ENCODE results near the gene TRIM61.
A peak's percentile ranks its signal among the peaks of the same experiment; 100 is the strongest.

Gene TRIM61

DNA sequence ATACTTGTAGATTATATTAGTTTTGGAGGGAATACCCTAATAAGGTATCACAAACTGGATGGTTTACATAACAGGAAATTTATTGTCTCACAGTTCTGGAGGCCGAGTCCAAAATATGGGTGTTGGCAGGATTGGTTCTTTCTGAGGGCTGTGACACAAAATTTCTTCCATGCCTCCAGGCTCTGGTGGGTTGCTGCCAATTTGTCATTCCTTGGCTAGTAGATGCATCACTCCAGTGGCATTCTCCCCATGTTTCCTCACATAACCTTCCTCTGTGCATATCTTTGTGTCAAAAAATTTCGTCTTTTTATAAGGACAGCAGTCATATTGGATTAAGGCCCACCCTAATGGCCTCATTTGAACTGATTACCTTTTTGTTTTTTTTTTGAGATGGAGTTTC lies 51.2 kb downstream of the TRIM61 start:
- DNase-seq (ENCODE audit: low read depth): peak; percentile 37
- TF ChIP-seq, protein P1, sequence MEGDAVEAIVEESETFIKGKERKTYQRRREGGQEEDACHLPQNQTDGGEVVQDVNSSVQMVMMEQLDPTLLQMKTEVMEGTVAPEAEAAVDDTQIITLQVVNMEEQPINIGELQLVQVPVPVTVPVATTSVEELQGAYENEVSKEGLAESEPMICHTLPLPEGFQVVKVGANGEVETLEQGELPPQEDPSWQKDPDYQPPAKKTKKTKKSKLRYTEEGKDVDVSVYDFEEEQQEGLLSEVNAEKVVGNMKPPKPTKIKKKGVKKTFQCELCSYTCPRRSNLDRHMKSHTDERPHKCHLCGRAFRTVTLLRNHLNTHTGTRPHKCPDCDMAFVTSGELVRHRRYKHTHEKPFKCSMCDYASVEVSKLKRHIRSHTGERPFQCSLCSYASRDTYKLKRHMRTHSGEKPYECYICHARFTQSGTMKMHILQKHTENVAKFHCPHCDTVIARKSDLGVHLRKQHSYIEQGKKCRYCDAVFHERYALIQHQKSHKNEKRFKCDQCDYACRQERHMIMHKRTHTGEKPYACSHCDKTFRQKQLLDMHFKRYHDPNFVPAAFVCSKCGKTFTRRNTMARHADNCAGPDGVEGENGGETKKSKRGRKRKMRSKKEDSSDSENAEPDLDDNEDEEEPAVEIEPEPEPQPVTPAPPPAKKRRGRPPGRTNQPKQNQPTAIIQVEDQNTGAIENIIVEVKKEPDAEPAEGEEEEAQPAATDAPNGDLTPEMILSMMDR (IDR thresholded peaks at IDR 0.05; ENCODE audit: control insufficient read depth, insufficient read depth, low read depth, low read length, missing control alignments): no peak
- no peak overlapping the region for H3K4me3 ChIP-seq (ENCODE audit: control insufficient read depth, low read depth, low read length)

DNA sequence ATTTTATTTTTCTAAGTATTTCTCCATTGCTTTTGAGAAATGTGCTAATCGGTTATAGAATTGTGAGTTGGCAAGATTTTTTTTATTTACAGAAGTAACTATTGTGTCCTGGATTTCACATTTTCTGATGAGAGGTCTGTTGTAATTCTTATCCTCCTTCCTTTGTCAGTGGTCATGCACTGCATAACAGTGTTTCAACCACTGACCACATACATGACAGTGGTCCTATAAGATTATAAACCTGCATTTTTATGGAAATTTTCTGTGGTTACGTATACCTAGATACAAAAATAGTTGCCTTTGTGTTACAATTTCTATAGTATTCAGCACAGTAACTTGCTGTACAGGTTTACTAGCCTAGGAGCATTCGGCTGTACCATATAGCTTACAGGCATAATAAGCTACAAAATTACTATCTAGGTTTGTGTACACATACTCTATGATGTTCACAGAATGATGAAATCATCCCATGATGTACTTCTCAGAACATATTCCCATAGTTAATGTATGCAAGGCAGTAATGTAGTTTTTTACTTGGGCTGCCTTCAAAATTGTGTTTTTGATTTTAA lies 52.7 kb downstream of the TRIM61 start:
- H3K4me3 ChIP-seq (ENCODE audit: control insufficient read depth, low read depth, low read length): no peak overlapping the region
- DNase-seq (ENCODE audit: low read depth): no peak
- TF ChIP-seq, protein P1 (IDR thresholded peaks at IDR 0.05; ENCODE audit: control insufficient read depth, insufficient read depth, low read depth, low read length, missing control alignments): no peak

DNA sequence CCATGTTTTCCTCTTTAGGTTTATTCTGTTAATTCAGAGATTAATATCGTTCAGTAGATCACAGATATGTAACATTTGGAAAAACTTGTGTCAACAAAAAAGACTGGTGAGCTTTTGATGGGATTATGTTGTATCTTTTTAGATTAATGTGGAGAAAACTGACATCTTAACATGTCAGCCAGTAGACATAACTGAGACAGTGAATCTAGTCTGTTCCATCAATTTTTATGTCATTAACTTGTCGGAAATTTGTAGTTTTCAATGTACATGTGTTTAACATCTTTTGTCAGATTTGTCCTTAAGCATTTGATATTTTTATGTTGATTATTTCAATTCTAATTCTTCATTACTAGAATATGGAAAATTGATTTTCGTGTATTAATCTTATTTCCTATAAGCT lies 58.5 kb downstream of the TRIM61 start:
- TF ChIP-seq, protein P1 (IDR thresholded peaks at IDR 0.05; ENCODE audit: control insufficient read depth, insufficient read depth, low read depth, low read length, missing control alignments): no peak
- H3K4me3 ChIP-seq (ENCODE audit: control insufficient read depth, low read depth, low read length): no peak overlapping the region
- no peak for DNase-seq (ENCODE audit: low read depth)
